ENCODE results near the gene MTHFD2. TPM values are rescaled to one million over a fixed set of nuclear protein-coding genes. Genes with fewer than 3 reads are reported as not detected.

Gene MTHFD2
- total and polyA plus RNA-seq, 2 donors (not counting 1 experiment from before 2014, with no cell fraction given), result 9.5 to 18.0 TPM

DNA sequence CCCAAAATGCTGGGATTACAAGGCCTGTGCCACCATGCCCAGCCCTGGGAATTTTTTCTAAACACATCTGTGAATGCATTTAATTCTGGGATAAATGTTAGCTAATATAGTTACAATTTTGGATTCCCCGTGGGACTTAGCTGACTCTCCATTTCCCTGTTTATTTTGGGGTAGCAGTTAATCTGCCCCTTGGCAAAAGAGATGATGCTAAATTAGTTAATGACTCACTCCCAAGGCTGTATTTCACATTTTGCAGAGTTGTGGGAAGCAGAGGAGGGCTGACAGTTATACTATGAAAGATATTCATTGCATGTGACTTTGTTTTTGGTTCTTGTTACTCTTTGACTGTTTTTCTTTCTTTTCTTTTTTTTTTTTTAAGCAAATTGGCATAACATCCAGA is 3.2 kb downstream of the MTHFD2 start:
- H3K27me3 ChIP-seq (replicated peaks in 1 of 4; ENCODE audit: control extremely low read depth in 1 of 4, control insufficient read depth in 3 of 4, insufficient read depth in 4 of 4, low read length in 3 of 4), result no peaks in the 10 kb centered on the region
- no peaks in the 10 kb centered on the region for H3K27me3 Mint-ChIP-seq
- H2AFZ ChIP-seq (ENCODE audit: insufficient read depth, low read depth, low read length, poor library complexity, severe bottlenecking), result no peak overlapping the region
- H3K4me3 ChIP-seq (ENCODE audit: control extremely low read depth in 1 of 5, extremely low read depth in 1 of 5, insufficient read depth in 1 of 5, low read depth in 2 of 5, low read length in 4 of 5), result no peak overlapping the region
- ATAC-seq (ENCODE audit: low read depth) (no peak), DNase-seq (no peak)
- H3K79me2 ChIP-seq (ENCODE audit: control insufficient read depth, insufficient read depth, low read length), result peaks cover 70% of the 10 kb centered on the region
- CTCF ChIA-PET, result interaction anchor here (0.8 to 1.6 kb wide), 2 partner anchors 14 to 31 kb away, joined by 4 read pairs; no protein-coding TSS in a partner anchor
- no peaks in the 10 kb centered on the region for H3K36me3 ChIP-seq (replicated peaks in 1 of 2; ENCODE audit: control extremely low read depth in 1 of 2, control insufficient read depth in 1 of 2, extremely low read depth in 1 of 2, insufficient read depth in 2 of 2, low read length in 1 of 2)
- H3K4me1 ChIP-seq (ENCODE audit: control insufficient read depth in 2 of 2, insufficient read depth in 2 of 2, low read length in 2 of 2), result peaks cover 28 to 40% of the 10 kb centered on the region in 2 donors
- H3K4me3 Mint-ChIP-seq, result no peak overlapping the region
- no peaks in the 10 kb centered on the region for H4K20me1 ChIP-seq (ENCODE audit: control insufficient read depth, insufficient read depth, low read length, poor library complexity, severe bottlenecking)
- intact Hi-C loops (cut with micrococcal nuclease), result no loop called here
- H3K9me3 ChIP-seq (ENCODE audit: control extremely low read depth in 1 of 3, control insufficient read depth in 2 of 3, insufficient read depth in 1 of 3, low read length in 2 of 3), result no peaks in the 10 kb centered on the region
- no peak overlapping the region for H3K9ac ChIP-seq (ENCODE audit: low read length)
- no peaks in the 10 kb centered on the region for H3K9me3 Mint-ChIP-seq (ENCODE audit: insufficient read depth)
- H3K27ac Mint-ChIP-seq, result no peak overlapping the region
- peaks cover 45% of the 10 kb centered on the region for H3K4me1 Mint-ChIP-seq
- no CpG with 5 or more reads among the region's 1 CpG for WGBS (ENCODE audit: insufficient coverage)
- no peak for TF ChIP-seq EZH2 (IDR thresholded peaks at IDR 0.05; ENCODE audit: borderline replicate concordance, insufficient read depth, low read depth, low read length, poor library complexity, severe bottlenecking)
- TF ChIP-seq, protein P1, sequence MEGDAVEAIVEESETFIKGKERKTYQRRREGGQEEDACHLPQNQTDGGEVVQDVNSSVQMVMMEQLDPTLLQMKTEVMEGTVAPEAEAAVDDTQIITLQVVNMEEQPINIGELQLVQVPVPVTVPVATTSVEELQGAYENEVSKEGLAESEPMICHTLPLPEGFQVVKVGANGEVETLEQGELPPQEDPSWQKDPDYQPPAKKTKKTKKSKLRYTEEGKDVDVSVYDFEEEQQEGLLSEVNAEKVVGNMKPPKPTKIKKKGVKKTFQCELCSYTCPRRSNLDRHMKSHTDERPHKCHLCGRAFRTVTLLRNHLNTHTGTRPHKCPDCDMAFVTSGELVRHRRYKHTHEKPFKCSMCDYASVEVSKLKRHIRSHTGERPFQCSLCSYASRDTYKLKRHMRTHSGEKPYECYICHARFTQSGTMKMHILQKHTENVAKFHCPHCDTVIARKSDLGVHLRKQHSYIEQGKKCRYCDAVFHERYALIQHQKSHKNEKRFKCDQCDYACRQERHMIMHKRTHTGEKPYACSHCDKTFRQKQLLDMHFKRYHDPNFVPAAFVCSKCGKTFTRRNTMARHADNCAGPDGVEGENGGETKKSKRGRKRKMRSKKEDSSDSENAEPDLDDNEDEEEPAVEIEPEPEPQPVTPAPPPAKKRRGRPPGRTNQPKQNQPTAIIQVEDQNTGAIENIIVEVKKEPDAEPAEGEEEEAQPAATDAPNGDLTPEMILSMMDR (IDR thresholded peaks at IDR 0.05), result no peak
- POLR2A ChIA-PET, result interaction anchor here (0.7 to 7.2 kb wide), 3 partner anchors 22 to 1105 kb away, joined by 3 to 120 read pairs (median 3); partner anchors contain the start of gene MOB1A
- no peak overlapping the region for H3K4me2 ChIP-seq (replicated peaks; ENCODE audit: low read depth, low read length, poor library complexity, severe bottlenecking)
- H3K27ac ChIP-seq (ENCODE audit: low read length in 2 of 2), result no peak overlapping the region

DNA sequence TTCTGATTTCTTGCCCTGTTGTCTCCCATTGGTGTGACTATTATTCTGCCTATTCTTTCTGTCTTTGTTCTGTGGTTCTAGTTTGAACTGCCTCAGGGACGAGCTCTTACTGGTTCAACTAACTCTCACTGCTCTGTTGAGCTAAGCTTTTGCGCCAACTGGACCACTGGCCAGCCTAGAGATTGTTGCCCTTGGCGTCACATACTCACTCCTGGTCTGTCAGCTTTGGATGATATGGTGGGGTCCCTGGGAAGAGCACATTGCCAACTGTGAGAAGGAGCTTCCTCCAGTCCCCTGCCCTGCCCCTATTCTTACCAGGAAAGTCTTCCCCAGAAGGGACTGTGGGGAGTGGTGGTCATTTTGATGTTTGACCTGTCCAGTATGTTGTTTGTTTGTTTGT is 6.0 kb downstream of the MTHFD2 start:
- H3K36me3 ChIP-seq (replicated peaks in 1 of 2; ENCODE audit: control extremely low read depth in 1 of 2, control insufficient read depth in 1 of 2, extremely low read depth in 1 of 2, insufficient read depth in 2 of 2, low read length in 1 of 2), result peaks cover 4% of the 10 kb centered on the region in 2 experiments
- H3K27ac ChIP-seq (ENCODE audit: low read length in 2 of 2), result no peak overlapping the region
- TF ChIP-seq EZH2 (IDR thresholded peaks at IDR 0.05; ENCODE audit: borderline replicate concordance, insufficient read depth, low read depth, low read length, poor library complexity, severe bottlenecking), result no peak
- TF ChIP-seq, protein P1 (IDR thresholded peaks at IDR 0.05), result no peak
- Mint-ChIP-seq H3K27me3 (no peaks in the 10 kb centered on the region), H3K4me3 (no peak overlapping the region), H3K4me1 (peaks cover 43% of the 10 kb centered on the region), H3K27ac (peak overlapping the region; percentile 65), H3K9me3 (ENCODE audit: insufficient read depth) (no peaks in the 10 kb centered on the region)
- H3K79me2 ChIP-seq (ENCODE audit: control insufficient read depth, insufficient read depth, low read length), result peaks cover 96% of the 10 kb centered on the region
- CTCF ChIA-PET, result interaction anchor here (1.4 to 3.7 kb wide), 6 partner anchors 11 to 131 kb away, joined by 3 to 16 read pairs (median 8); partner anchors contain the start of gene MOB1A
- H3K9ac ChIP-seq (ENCODE audit: low read length), result no peak overlapping the region
- no peak overlapping the region for H3K4me2 ChIP-seq (replicated peaks; ENCODE audit: low read depth, low read length, poor library complexity, severe bottlenecking)
- H3K4me3 ChIP-seq (ENCODE audit: control extremely low read depth in 1 of 5, extremely low read depth in 1 of 5, insufficient read depth in 1 of 5, low read depth in 2 of 5, low read length in 4 of 5), result no peak overlapping the region
- POLR2A ChIA-PET, result interaction anchor here (3.7 kb wide), 1 partner anchor 26 kb away, joined by 26 read pairs; the partner anchor contains the start of gene MOB1A
- no peak for DNase-seq
- no peaks in the 10 kb centered on the region for H4K20me1 ChIP-seq (ENCODE audit: control insufficient read depth, insufficient read depth, low read length, poor library complexity, severe bottlenecking)
- WGBS (ENCODE audit: insufficient coverage), result 83% methylated on average over 1 of the region's 3 CpGs
- intact Hi-C loops (cut with micrococcal nuclease), result no loop called here
- no peaks in the 10 kb centered on the region for H3K27me3 ChIP-seq (replicated peaks in 1 of 4; ENCODE audit: control extremely low read depth in 1 of 4, control insufficient read depth in 3 of 4, insufficient read depth in 4 of 4, low read length in 3 of 4)
- H3K4me1 ChIP-seq (ENCODE audit: control insufficient read depth in 2 of 2, insufficient read depth in 2 of 2, low read length in 2 of 2), result peaks cover 34 to 35% of the 10 kb centered on the region in 2 donors
- ATAC-seq (ENCODE audit: low read depth), result no peak
- no peak overlapping the region for H2AFZ ChIP-seq (ENCODE audit: insufficient read depth, low read depth, low read length, poor library complexity, severe bottlenecking)
- no peaks in the 10 kb centered on the region for H3K9me3 ChIP-seq (ENCODE audit: control extremely low read depth in 1 of 3, control insufficient read depth in 2 of 3, insufficient read depth in 1 of 3, low read length in 2 of 3)
